ENCODE measurements around the gene PTCHD1.

Gene PTCHD1

DNA sequence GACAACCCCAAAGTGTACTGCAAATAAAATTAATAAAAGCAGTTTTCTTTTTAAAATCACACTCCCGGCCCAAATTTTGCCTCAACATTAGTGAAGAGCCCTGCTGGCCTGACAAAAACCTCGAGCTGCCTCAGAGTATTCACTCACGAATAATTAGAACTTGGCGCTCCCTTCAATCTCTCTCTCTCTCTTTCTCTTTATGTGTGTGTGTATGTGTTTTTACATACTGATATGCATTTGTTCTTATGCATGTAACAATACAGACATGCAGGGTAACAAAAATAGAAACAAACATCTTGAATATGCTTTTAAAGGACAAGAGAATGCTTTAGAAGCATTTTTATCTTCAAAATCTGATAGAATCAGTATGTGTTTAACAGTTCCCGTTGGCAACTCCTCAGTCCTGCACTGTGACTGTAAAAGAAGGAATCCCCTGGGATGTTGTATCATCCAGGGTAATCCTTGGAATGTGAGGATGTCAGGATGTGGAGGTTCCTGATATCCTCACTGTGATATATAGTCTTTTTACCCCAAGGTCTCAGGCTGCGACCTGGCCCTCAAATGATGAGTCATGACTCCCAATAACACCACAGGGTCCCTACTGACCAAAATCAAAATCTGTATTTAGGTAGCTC, 53.0 kb downstream of the PTCHD1 start:
- no peak for DNase-seq
- H3K9me3 ChIP-seq: no peaks in the 10 kb centered on the region
- H3K27ac ChIP-seq: no peak overlapping the region
- TF ChIP-seq, protein P1, sequence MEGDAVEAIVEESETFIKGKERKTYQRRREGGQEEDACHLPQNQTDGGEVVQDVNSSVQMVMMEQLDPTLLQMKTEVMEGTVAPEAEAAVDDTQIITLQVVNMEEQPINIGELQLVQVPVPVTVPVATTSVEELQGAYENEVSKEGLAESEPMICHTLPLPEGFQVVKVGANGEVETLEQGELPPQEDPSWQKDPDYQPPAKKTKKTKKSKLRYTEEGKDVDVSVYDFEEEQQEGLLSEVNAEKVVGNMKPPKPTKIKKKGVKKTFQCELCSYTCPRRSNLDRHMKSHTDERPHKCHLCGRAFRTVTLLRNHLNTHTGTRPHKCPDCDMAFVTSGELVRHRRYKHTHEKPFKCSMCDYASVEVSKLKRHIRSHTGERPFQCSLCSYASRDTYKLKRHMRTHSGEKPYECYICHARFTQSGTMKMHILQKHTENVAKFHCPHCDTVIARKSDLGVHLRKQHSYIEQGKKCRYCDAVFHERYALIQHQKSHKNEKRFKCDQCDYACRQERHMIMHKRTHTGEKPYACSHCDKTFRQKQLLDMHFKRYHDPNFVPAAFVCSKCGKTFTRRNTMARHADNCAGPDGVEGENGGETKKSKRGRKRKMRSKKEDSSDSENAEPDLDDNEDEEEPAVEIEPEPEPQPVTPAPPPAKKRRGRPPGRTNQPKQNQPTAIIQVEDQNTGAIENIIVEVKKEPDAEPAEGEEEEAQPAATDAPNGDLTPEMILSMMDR (IDR thresholded peaks at IDR 0.05): no peak
- intact Hi-C loops (cut with DNase I; ENCODE audit: low total_unique reads): no loop called here
- H3K27me3 ChIP-seq: no peaks in the 10 kb centered on the region
- no peaks in the 10 kb centered on the region for H3K36me3 ChIP-seq
- H3K4me3 ChIP-seq: no peak overlapping the region
- H3K4me1 ChIP-seq: peaks cover 0 to 38% (median 0%) of the 10 kb centered on the region in 4 donors

DNA sequence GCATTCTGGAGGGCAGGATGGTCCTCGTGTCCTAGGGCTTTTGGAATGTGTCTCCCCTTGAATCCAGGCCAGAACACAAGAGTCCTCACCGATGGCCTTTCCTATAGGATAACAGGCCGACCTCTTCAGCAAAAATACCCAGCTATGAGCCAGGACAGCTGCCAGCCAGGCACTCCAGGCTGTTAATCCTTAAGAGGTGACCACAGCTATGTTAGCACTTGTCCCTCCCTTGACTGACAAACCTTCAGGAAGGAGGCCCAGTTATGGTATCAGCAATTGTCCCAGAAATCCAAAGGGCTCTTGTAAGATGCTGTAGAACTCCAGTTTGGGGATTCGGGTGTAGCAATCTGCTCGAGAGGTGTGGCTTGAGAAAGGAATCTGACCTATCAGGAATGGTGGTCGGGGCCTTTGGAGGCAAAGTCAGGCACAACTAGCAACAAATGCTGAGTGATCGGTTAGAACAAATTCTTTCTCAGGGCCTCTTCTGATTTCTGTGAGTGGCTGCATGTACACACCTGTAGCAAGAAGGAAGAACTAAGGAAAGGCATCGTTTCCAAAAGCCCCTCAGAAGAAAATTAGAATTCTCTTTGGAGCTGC, 54.6 kb downstream of the PTCHD1 start:
- no peaks in the 10 kb centered on the region for H3K9me3 ChIP-seq
- TF ChIP-seq, protein P1 (IDR thresholded peaks at IDR 0.05): no peak
- H3K4me1 ChIP-seq: peaks cover 0 to 24% (median 0%) of the 10 kb centered on the region in 4 donors
- intact Hi-C loops (cut with DNase I; ENCODE audit: low total_unique reads): no loop called here
- H3K36me3 ChIP-seq: no peaks in the 10 kb centered on the region
- H3K27me3 ChIP-seq: no peaks in the 10 kb centered on the region
- no peak overlapping the region for H3K4me3 ChIP-seq
- DNase-seq: no peak
- H3K27ac ChIP-seq: no peak overlapping the region

DNA sequence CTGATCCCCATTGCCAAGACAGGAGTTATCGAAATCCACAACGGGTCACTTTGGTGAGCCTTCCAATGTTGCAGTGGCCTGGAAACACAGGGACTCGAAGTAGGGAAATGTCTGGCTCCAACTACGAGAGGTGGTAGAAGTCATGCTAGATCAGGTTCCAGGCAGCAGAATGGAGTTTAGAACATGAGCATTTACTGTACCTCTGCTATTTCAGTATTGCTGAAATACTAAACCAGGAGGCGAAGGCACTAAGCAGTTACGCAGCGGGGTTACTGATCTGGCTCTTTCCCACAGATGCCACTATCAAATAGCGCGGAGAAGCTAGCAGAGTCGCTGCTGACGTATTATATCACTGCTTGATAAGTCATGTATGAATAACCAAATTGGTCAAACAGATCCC, 56.3 kb downstream of the PTCHD1 start:
- no peaks in the 10 kb centered on the region for H3K27me3 ChIP-seq
- TF ChIP-seq, protein P1 (IDR thresholded peaks at IDR 0.05): no peak
- H3K27ac ChIP-seq: no peak overlapping the region
- DNase-seq: no peak
- H3K36me3 ChIP-seq: no peaks in the 10 kb centered on the region
- intact Hi-C loops (cut with DNase I; ENCODE audit: low total_unique reads): no loop called here
- no peak overlapping the region for H3K4me3 ChIP-seq
- H3K4me1 ChIP-seq: peaks cover 0 to 10% (median 0%) of the 10 kb centered on the region in 4 donors
- H3K9me3 ChIP-seq: no peaks in the 10 kb centered on the region

DNA sequence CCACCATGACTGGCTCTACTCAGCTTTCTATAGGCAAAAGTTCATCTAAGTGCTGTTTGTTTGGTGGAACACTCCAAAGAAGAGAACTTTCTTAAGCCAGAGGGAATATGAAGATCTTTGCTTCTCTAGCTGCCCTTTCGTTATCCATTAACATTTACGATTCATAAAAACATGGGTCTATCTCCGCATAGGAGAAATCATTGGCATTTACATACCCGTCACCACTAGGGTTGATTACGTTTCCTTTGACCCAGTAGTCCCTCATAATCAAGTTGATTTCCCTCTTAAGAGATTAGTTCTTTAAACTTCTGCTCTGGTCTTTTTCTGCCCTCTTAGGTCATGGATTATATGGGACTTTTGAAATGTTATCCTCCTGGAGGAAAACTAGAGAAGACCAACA, 57.5 kb downstream of the PTCHD1 start:
- Histone ChIP-seq H3K27ac (no peak overlapping the region), H3K27me3 (no peaks in the 10 kb centered on the region), H3K4me3 (no peak overlapping the region), H3K36me3 (no peaks in the 10 kb centered on the region), H3K4me1 (peaks cover 0 to 6% (median 0%) of the 10 kb centered on the region in 4 donors), H3K9me3 (no peaks in the 10 kb centered on the region)
- TF ChIP-seq, protein P1 (IDR thresholded peaks at IDR 0.05): no peak
- no peak for DNase-seq
- intact Hi-C loops (cut with DNase I; ENCODE audit: low total_unique reads): no loop called here

DNA sequence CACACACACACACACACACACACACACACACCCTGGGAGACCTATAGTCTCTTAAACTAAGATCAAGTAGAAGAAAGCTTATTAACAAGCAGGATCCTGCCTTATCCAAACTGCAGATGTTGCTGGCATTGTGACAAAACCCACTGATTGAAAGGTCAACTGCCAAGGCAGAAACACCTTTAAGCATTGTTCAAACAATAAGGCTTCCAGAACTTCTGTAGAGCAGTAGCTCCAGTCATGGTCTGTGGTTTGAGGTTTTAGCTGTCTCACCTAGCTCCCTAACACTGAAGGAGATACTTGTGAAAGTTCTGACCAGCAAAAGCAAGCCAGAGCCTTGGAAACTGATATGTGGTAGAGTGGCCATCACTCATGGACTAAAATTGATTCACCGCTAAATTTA, 59.8 kb downstream of the PTCHD1 start:
- DNase-seq: no peak
- Histone ChIP-seq H3K4me1 (no peaks in the 10 kb centered on the region), H3K27me3 (no peaks in the 10 kb centered on the region)

More for the DNA sequence above, 59.8 kb downstream of the PTCHD1 start:
- Histone ChIP-seq H3K27ac (no peak overlapping the region), H3K36me3 (no peaks in the 10 kb centered on the region), H3K4me3 (no peak overlapping the region), H3K9me3 (no peaks in the 10 kb centered on the region)
- intact Hi-C loops (cut with DNase I; ENCODE audit: low total_unique reads): no loop called here
- TF ChIP-seq, protein P1 (IDR thresholded peaks at IDR 0.05): no peak

All from tibial artery (tissue), 4 donors.